ENCODE results near the gene C3orf22. TPM values are rescaled to one million over a fixed set of nuclear protein-coding genes. Genes with fewer than 3 reads are reported as not detected.

Gene C3orf22
- polyA plus RNA-seq, 3 donors: not detected

DNA sequence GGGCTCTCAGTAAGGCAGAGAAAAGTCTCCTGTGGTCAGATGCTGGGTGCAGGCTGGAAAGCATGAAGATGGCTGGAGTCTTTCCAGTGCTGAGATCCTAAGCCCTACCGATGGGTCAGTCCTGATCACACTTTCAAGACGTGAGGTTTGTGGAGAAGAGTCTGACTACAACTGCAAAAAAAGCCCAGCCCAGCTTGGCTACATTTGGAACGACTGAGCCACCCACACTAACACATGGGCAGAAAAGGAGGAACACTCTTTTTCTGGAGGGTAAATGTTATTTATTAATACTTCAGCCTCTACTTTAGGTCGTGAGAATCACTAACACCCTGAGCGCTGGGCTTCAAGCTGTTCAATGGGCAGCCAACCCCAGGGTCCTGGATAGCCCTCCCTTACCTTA is 22.0 kb upstream of the C3orf22 start:
- no peaks in the 10 kb centered on the region for H3K27me3 ChIP-seq (ENCODE audit: control insufficient read depth in 2 of 2, insufficient read depth in 2 of 2, low read length in 2 of 2)
- Mint-ChIP-seq H3K4me3 (no peak overlapping the region), H3K4me1 (no peaks in the 10 kb centered on the region), H3K9me3 (peaks cover 0 to 3% (median 0%) of the 10 kb centered on the region in 7 donors), H3K27me3 (ENCODE audit: low read depth in 3 of 3) (peaks cover 0 to 4% (median 2%) of the 10 kb centered on the region in 3 donors), H3K27ac (no peak overlapping the region), H3K36me3 (no peaks in the 10 kb centered on the region)
- no peak for DNase-seq
- H3K4me2 ChIP-seq (replicated peaks; ENCODE audit: extremely low read depth, low read length, poor library complexity, severe bottlenecking): no peak overlapping the region
- H4K20me1 ChIP-seq (ENCODE audit: insufficient read depth, low read length): no peaks in the 10 kb centered on the region
- no peak overlapping the region for H3K4me3 ChIP-seq (replicated peaks in 1 of 3; ENCODE audit: low read depth in 2 of 3, low read length in 3 of 3)
- WGBS (ENCODE audit: insufficient coverage): 100% methylated on average over 1 of the region's 5 CpGs
- TF ChIP-seq, protein P1, sequence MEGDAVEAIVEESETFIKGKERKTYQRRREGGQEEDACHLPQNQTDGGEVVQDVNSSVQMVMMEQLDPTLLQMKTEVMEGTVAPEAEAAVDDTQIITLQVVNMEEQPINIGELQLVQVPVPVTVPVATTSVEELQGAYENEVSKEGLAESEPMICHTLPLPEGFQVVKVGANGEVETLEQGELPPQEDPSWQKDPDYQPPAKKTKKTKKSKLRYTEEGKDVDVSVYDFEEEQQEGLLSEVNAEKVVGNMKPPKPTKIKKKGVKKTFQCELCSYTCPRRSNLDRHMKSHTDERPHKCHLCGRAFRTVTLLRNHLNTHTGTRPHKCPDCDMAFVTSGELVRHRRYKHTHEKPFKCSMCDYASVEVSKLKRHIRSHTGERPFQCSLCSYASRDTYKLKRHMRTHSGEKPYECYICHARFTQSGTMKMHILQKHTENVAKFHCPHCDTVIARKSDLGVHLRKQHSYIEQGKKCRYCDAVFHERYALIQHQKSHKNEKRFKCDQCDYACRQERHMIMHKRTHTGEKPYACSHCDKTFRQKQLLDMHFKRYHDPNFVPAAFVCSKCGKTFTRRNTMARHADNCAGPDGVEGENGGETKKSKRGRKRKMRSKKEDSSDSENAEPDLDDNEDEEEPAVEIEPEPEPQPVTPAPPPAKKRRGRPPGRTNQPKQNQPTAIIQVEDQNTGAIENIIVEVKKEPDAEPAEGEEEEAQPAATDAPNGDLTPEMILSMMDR (IDR thresholded peaks at IDR 0.05): no peak
- no peaks in the 10 kb centered on the region for H3K79me2 ChIP-seq (ENCODE audit: insufficient read depth, low read length)
- H3K9me3 ChIP-seq (replicated peaks in 1 of 2; ENCODE audit: control insufficient read depth in 1 of 2, insufficient read depth in 1 of 2, low read length in 2 of 2): no peaks in the 10 kb centered on the region
- H2AFZ ChIP-seq (ENCODE audit: insufficient read depth, low read depth, low read length, poor library complexity, severe bottlenecking): no peak overlapping the region
- H3K36me3 ChIP-seq (replicated peaks in 1 of 2; ENCODE audit: control insufficient read depth in 1 of 2, insufficient read depth in 2 of 2, low read length in 2 of 2): no peaks in the 10 kb centered on the region
- no peak overlapping the region for H3K27ac ChIP-seq (ENCODE audit: low read depth in 1 of 2, low read length in 2 of 2)
- intact Hi-C loops (cut with micrococcal nuclease): no loop called here
- H3K4me1 ChIP-seq (ENCODE audit: control insufficient read depth in 1 of 2, insufficient read depth in 2 of 2, low read length in 2 of 2): no peaks in the 10 kb centered on the region
- H3K9ac ChIP-seq (ENCODE audit: insufficient read depth, low read length, poor library complexity, severe bottlenecking): no peak overlapping the region

DNA sequence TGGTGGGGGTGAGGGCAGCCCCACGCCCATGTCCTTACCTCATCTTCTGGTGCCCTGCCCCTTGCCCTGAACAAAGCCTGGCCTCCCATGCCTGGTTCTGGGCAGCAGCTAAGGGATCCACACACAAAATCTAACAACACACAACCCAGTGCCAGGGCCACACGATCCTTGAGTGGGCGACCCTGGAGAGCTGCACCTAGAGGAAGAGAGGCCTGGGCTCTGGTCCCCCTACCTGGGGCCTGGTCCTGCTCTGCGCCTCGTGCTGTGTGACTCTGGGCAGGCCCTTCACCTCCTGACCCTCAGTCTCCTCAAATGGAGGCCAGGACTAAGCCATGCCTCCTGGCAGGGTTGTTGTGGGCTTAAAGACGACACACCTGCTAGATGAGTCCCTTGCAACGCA is 20.0 kb upstream of the C3orf22 start:
- no peak for DNase-seq
- Histone ChIP-seq H3K9me3 (replicated peaks in 1 of 2; ENCODE audit: control insufficient read depth in 1 of 2, insufficient read depth in 1 of 2, low read length in 2 of 2) (no peaks in the 10 kb centered on the region), H3K9ac (ENCODE audit: insufficient read depth, low read length, poor library complexity, severe bottlenecking) (no peak overlapping the region), H3K4me1 (ENCODE audit: control insufficient read depth in 1 of 2, insufficient read depth in 2 of 2, low read length in 2 of 2) (no peaks in the 10 kb centered on the region), H3K27me3 (ENCODE audit: control insufficient read depth in 2 of 2, insufficient read depth in 2 of 2, low read length in 2 of 2) (no peaks in the 10 kb centered on the region), H4K20me1 (ENCODE audit: insufficient read depth, low read length) (no peaks in the 10 kb centered on the region), H3K4me2 (replicated peaks; ENCODE audit: extremely low read depth, low read length, poor library complexity, severe bottlenecking) (no peak overlapping the region), H3K27ac (ENCODE audit: low read depth in 1 of 2, low read length in 2 of 2) (no peak overlapping the region), H3K36me3 (replicated peaks in 1 of 2; ENCODE audit: control insufficient read depth in 1 of 2, insufficient read depth in 2 of 2, low read length in 2 of 2) (no peaks in the 10 kb centered on the region), H2AFZ (ENCODE audit: insufficient read depth, low read depth, low read length, poor library complexity, severe bottlenecking) (no peak overlapping the region), H3K79me2 (ENCODE audit: insufficient read depth, low read length) (no peaks in the 10 kb centered on the region), H3K4me3 (replicated peaks in 1 of 3; ENCODE audit: low read depth in 2 of 3, low read length in 3 of 3) (no peak overlapping the region)
- Mint-ChIP-seq H3K36me3 (no peaks in the 10 kb centered on the region), H3K9me3 (peaks cover 0 to 3% (median 0%) of the 10 kb centered on the region in 7 donors), H3K27ac (peak overlapping the region in 1 of 7 donors; percentile 9), H3K4me1 (no peaks in the 10 kb centered on the region), H3K4me3 (no peak overlapping the region), H3K27me3 (ENCODE audit: low read depth in 3 of 3) (peaks cover 0 to 6% (median 2%) of the 10 kb centered on the region in 3 donors)
- TF ChIP-seq, protein P1 (IDR thresholded peaks at IDR 0.05): no peak
- WGBS (ENCODE audit: insufficient coverage): 100% methylated on average over 1 of the region's 7 CpGs
- intact Hi-C loops (cut with micrococcal nuclease): no loop called here
